Right lobe of liver (tissue), 4 donors: ENCODE data around the gene CA5B.

Experiments
- POLR2A ChIP-seq: fragments of 450-650 bp; IDR thresholded peaks from one replicate; pipeline ENCODE4 v1.6.1; 2017; ENCODE audit warnings: antibody characterized with exemption, mild to moderate bottlenecking
- TF ChIP-seq, protein P1 (sequence below), 4 donors: fragments of 200-600 bp in 3 of 4; fragments of 450-650 bp in 1 of 4; IDR thresholded peaks; one replicate each; pipeline versions ENCODE4 v1.5.1 to v1.8.0; 2016 to 2022; ENCODE audit warnings: antibody characterized with exemption in 4 of 4, mild to moderate bottlenecking in 2 of 4
- donor health status: DM: no; HTN: no; CAD: no.
- donor health status: DM: no; HTN: no; CAD: no.
- donor health status: DM: no; HTN: yes; CAD: no.

DNA sequence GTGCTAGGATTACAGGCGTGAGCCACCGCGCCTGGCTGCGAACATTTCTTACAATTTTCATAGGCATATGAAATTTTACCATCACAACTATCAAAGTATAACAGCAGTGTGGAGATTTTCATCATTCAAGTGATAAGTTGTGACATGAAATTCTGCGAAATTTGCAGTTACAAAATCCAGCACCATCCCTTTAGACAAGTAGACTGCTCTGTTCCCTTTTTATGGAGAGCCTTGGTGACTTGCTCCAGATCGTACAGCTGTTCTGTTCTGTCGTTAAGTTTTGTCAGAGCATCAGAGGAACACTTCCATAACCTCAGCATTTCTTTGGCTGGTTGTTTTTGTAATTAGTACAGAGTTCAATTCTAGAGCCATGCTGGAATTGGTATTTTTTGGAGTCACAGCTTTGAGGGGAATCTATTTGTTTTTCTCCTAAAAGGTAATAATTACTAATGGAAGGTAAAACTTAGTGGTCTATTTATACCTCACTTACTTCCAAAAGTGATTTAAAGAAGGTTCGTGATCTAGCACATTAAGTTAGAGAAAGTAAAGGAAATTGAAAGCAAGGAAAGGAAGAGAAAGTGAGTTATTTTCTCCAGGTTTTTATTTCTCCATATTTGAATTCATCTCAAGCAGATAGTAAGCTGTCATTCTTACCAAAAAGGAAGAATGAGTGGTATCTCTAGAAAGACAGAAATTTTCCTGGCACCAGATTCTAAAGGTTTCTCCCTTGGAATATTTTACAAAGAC lies 74.3 kb downstream of the CA5B start:
- TF ChIP-seq POLR2A = no peak
- TF ChIP-seq, protein P1, sequence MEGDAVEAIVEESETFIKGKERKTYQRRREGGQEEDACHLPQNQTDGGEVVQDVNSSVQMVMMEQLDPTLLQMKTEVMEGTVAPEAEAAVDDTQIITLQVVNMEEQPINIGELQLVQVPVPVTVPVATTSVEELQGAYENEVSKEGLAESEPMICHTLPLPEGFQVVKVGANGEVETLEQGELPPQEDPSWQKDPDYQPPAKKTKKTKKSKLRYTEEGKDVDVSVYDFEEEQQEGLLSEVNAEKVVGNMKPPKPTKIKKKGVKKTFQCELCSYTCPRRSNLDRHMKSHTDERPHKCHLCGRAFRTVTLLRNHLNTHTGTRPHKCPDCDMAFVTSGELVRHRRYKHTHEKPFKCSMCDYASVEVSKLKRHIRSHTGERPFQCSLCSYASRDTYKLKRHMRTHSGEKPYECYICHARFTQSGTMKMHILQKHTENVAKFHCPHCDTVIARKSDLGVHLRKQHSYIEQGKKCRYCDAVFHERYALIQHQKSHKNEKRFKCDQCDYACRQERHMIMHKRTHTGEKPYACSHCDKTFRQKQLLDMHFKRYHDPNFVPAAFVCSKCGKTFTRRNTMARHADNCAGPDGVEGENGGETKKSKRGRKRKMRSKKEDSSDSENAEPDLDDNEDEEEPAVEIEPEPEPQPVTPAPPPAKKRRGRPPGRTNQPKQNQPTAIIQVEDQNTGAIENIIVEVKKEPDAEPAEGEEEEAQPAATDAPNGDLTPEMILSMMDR (IDR thresholded peaks at IDR 0.05) = no peak
